GM18507 (cell line): ENCODE results near the gene PRSS22.

Experiments used
- DNase-seq: peaks from one replicate; pipeline ENCODE4 v3.0.0; 2011; ENCODE audit warnings: low read depth; ENCODE audit not compliant: insufficient read length; ENCODE audit errors: extremely low spot score
- FAIRE-seq: peaks from 2 replicates; lab custom pipeline; 2011; peaks lifted over from hg19 to GRCh38; lab: Jason Lieb, UNC

Gene PRSS22

DNA sequence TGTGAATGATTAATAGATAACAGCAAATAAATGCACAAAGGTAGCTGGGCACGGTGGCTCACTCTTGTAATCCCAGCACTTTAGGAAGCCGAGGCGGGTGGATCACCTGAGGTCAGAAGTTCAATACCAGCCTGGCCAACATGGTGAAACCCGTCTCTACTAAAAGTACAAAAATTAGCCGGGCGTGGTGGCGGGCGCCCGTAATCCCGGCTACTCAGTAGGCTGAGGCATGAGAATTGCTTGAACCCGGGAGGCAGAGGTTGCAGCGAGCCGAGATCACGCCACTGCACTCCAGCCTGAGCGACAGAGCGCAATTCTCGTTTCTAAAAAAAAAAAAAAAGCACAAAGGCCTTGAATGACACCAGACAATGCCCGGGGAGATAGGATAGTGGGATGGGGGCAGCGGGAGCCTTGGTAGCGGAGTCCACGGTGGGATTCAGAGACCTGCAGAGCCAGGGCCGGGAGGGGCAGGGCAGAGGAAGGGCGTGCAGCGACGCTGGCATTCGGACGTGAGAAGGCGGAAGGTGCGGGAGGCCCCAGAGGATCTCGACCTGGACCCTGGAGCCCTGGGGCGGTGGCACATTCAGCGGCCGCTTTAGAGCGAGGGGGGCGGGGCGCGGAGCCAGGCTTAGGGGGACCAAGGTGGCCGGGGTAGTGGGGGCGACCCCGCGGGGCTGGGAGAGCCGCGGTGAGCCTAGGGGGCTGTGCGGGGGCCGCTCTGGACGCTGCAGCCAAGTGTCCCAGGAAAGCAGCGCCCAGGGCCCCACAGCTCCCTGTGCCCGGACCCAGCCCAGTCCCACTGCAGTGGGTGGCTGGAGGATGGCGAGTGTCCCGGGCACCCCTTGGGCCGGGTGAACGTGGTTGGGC lies 24.0 kb upstream of the PRSS22 start:
- FAIRE-seq (no peak), DNase-seq (no peak)

DNA sequence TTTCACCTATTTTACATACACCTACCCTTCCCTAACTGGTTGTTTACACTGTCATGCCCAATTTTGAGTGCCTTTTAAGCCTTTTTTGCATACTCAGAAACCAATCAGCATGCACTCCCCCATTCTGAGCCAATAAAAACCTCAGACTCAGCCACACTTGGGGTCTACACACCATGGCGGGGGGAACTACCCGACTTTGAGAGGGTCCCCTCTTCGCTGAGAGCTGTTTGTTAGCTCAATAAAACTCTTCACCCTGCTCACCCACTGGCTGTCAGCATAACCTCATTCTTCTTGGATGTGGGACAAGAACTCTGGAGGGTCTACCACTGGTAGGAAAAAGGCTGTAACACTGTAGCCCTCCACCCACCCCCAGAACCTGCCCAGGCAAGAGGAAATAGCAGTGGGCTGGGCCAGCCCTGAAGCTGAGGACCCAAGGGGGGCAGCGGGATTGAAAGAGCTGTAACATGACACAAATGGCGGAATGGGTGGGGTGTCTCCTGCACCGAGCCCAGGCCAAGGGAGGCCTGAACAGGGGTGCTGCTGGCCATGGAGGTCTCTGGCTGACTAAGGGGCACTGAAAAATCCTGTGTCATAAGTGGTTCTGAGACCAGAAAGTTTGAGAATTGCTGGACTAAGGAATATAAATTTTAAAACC lies 22.0 kb upstream of the PRSS22 start:
- no peak for FAIRE-seq
- no peak for DNase-seq

DNA sequence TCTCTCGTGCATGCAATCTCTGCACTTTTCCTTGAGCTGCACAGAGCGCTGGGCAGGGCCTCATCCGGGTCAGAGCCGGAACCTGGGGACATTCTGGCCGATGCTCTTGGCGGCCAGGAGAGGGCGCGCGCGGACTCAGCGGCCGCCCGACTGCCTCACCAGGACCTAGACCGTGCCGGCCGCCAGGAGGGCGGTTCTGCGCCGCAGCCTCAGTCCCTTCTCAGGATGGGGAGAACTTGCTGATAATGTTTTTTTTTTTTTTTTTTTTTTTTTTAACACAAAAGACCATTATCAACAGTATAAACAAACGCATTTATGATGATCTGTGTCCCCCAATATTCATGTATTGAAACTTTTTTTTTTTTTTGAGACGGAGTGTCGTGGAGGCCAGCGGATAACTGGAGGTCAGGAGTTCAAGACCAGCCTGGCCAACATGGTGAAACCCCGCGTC lies 17.0 kb upstream of the PRSS22 start:
- DNase-seq (peak; percentile 52), FAIRE-seq (peak; percentile 80)

DNA sequence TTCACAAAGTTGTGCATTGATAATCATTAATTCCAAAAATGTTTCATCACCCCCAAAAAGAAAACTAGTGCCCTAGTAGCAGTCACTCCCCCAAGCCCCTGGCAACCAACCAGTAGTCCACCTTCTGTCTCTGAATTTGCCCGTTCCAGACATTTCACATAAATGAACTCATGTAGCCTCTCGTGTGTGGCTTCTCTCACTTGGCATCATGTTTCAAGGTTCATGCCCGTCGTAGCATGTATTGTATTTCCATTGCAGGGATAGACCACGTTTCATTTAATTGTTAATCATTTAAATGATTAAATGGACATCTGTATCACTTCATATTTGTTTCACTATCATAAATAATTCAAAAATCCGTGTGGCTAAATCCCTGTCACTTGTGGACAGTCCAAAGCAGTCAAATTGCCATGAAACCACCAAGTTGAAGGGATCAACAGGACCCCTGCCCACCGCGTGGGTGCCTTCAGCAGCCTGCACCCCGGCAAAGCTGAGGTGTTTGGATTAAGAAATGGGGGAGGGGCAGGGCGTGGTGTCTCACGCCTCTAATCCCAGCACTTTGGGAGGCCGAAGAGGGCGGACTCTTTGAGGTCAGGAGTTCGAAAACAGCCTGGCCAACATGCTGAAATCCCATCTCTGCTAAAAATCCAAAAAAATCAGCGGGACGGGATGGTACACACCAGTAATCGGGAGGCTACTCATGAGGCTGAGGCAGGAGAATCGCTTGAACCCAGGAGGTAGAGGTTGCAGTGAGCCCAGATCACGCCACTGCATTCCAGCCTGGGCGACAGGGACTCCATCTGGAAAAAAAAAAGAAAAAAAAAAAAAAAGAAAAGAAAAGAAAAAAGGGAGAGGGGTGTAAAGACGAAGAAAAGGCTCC lies 16.3 kb upstream of the PRSS22 start:
- no peak for DNase-seq
- no peak for FAIRE-seq

DNA sequence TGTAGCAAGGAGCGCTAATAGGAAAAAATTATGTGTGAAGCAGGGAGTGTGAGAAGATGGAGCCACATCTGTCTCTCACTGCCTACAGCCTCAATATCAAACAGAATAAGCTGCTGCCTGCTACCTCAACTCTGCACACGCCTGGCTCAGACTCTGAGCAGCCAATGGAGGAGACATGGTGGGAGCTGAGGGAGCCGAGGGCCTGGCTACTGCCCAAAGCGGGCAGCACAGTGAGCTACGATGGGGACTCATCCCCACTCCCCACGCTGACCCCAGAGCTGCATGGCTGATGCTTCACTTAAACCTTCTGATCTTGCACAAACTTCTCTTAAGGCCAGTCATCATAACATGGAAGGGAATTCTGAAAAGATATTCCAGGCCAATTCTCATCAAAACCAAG lies 14.0 kb upstream of the PRSS22 start:
- no peak for DNase-seq
- no peak for FAIRE-seq

DNA sequence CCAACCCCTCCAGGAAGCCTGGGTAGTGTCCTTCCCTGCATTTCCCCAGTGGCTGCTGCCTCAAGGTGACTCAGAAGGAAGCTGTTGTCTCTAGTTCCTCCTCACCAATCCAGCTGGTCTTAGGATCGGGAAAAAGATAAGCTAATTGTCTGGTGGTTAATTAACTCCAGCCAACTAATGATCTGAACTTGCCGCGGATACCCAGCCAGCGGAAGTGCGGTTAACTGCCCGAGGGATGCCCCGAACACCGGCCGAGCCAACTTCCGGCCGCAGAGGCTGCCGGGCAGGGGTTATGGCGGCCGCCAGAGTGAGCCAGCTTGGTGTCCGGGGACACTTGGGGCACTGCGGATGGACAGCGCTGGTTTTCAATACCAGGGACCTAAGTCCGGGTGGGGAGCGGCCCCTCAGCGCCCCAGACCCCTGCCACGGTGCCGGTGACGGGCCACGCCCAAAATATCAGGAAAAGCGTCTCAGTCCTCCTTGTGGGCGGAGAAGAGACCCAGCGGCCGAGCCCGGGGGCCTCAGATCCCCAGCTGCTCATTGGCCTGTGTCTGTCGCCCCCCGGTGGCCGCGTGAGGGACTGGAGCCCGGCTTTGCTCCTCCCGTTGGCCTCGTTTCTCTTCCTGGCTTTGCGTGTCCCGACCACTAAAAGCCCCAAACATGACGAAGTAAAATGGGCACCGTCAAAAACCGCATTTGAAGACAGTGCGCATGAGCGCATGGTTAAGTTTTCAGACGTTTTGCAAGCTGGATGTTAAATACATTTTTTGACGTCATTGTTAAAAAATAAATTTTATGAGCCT lies 10.2 kb upstream of the PRSS22 start:
- FAIRE-seq (peak; percentile 93), DNase-seq (peak; percentile 97)

DNA sequence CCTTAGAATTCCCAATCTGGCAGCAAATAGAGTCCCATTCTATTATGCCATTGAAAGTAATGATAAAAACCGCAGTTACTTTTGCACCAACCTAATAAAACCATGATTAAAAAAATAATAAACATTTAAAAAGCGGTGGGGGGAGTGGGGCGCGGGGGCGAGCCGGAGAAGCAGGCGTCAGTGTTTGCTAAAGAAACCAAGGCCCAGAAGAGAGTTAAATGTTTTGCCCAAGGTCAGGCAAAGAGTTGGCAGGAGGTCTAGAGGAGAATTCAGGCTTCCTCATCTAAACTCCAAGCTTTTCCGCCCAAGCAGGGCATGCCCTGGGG lies 9.7 kb upstream of the PRSS22 start:
- DNase-seq, result no peak
- FAIRE-seq, result no peak

DNA sequence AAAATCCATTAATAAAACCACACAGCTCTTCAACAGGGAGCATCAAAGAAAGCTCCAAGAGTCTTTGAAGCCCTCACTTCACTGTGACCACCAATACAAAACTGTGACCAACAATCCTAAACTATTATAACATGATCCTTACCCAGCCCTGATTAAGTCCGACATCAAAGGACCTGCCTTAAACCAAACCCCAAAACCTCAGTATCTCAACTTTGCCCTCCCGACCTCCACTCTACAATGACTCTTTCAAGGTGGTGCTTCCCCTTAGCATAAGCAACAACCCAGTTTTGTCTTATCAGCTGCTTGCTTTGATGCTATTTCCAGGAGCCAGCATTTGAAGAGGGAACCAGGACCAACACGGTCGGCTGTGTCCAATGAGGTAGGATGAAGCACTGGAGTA lies 8.5 kb upstream of the PRSS22 start:
- FAIRE-seq (no peak), DNase-seq (no peak)

DNA sequence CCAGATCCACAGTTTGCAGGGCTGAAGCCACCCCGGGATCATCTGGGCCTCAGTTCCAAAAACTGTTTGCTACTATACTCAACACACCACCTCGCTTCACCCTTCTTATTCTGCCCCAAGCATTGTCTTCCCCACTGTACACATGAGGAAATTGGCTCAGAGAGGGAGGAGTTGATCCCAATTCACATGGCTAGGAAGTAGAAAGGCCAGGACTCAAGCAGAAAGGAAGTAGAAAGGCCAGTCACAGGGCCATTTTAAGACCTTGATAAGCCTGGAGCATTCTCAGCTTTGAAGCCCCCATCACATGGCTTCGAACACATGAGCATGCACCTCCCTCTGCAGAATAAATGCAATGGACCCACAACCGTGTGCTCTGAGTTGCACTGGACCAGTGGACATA lies 7.7 kb upstream of the PRSS22 start:
- FAIRE-seq (no peak), DNase-seq (no peak)

DNA sequence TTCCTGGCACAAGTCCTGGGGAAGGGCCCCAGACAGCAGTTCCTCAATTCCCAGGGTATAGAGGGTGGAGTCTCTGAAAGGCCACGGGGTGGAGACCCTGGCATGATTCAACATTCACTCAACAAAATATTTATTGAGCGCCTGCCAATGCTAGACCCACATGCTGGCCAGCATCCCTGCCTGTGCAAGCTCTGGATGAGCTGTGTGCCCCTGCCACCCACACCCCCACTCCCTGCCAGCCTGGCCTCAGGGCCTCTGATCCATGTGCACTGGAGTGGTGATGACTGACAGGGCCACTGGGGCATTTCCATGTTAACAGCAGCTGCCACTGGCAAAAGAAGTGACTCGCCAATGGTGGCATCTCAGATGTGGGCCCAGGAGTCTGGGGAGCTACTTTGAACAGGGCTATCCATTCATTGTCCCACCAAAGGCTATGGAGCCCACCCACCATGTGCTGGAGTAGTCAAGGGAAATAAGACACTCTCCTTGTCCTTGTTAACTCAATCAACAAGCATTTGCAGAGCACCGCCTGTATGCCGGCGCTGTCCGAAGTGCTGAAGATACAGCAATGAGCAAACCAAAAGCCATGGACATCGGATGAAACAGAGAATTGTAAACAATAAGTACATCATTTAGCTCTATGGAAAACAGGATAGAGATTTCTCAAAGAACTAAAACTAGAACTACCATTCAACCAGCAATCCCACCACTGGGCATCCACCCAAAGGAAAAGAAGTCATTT lies 3.0 kb upstream of the PRSS22 start:
- no peak for FAIRE-seq
- DNase-seq, result no peak

DNA sequence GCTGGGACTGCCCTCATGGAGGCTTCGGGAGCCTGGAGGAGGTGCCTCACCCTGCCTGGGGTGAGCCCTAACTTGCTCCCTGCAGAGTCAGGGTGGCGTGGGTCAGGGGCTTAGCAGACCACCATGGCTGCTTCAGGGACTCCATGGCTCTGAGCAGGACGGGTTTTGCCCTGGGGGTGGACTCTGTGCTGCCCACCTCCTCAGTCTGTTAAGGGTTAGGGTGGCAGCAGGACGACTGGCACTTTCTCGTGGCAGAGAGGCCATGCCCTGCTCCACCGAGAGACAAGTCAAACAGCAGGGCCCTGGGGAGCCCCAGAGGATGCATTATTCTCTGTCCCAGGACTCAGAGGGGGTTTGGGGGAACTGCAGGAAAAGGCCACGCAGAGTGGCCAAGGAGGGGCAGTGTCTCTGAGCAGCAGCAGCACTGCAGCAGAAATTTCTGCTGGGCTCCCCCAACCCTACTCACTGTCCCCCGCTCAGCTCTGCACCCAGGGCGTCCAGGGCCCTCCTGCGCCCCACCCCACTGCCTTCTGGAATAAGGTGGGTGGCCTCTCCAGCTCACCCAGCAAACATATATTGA lies 1.8 kb upstream of the PRSS22 start:
- FAIRE-seq, result no peak
- DNase-seq, result no peak

DNA sequence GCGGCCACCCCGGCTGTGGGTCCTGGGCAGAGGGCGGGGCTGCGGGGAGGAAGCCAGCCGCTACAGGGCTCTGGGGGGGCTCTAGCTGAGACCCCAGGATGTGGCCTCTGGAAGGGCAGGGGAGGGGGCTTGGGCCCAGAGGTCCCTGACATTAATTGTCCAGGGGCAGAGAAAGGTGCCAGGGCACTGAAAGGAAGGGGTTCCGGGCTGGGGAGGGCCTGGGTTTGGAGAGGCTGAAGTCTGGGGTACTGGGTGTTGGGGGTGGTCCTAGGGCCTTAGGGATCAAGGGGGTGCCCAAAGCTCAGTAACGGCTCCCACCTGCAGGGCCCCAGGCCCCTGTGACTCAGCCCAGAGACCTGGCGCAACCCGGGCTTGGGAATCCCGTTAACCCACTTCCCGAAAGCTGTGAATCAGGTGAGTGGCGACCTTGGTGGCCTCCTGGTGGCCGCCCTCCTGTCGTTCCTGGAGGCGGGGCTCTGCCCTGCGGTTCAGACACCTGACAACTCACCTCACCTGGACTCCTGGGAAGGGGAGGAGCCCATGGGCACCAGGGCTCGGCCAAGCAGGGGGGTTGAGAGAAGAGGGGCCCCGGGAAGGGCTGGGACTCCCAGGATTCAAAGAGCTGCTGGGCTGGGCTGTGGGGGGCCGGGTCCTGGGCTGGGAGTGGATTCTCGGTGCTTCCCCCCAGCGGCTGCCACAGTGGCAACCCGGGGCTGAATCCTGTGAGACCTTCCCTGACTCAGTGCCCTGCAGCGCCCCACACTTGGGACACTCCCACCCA lies 465 bp upstream of the PRSS22 start:
- FAIRE-seq (no peak), DNase-seq (no peak)

DNA sequence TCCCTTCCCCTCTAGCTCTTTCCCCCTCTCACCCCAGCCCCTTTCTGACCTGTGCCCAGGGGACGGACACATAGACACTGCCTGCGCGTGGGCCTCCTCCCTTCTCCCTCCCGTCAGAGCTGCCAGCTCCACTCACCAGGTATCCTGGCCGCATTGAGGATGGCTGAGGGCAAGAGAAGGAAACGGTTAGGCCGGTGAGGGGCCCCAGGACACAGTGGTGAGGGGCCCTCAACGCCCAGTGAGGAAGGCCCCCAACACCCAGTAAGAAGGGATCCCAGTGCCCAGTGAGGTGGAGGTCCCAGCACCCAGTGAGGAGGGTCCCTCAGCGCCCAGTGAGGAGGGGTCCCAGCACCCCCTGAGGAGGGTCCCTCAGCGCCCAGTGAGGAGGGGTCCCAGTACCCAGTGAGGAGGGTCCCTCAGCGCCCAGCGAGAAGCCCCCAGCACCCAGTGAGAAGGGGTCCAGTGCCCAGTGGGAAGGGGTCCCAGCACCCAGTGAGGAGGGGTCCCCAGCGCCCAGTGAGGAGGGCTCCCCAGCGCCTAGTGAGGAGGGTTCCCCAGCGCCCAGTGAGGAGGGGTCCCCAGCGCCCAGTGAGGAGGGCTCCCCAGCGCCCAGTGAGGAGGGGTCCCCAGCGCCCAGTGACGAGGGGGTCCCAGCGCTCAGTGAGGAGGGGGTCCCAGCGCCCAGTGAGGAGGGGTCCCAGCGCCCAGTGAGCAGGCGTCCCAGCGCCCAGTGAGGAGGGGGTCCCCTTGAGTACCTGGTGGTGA lies 1.1 kb downstream of the PRSS22 start:
- FAIRE-seq, result no peak
- no peak for DNase-seq

DNA sequence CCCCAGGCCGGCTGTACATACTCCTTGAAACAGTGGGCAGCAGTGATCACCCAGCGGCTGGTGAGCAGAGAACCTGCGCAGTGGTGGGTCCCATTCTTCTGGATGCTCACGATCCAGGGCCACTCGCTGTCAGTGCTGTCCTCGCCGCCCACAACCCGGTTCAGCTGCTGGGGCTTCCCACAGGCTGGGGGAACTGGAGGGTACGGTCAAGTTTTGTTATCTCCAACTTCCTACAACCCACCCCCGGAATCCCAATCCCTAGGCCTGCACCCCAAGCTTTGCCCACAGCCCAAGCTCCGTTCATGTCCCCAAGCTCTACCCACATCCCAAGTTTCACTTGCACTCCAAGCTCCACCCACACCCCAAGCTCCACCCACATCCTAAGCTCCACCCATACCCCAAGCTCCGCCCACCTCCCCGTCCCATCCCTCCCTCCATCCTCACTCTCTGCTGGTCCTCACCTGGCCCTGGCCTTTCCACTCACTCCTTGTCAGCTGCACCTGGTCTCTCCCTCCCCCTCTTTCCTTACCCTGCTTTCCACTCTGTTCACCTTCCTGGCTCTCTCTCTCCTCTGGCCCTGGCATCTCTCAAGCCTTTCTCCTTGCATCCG lies 1.8 kb downstream of the PRSS22 start:
- FAIRE-seq (no peak), DNase-seq (no peak)

DNA sequence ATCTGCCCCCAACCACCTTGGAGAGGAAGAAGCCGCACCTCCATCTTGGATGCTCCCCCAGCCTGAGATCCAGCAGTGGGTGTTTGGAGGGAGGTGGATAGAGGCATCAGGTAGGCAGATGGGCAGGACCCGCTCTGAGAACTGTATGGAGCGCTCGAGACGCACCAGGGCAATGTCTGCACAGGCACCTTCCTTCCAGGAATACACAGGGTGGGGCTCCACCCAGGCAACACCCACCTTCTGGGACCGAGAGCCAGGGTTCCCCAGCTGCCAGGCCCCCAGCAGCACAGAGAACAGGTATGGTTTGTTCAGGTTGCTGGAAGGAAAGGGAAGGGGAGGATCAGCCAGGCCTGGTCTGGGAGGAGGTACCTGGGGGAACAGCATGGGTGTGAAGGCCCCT lies 2.4 kb downstream of the PRSS22 start:
- FAIRE-seq (no peak), DNase-seq (no peak)

DNA sequence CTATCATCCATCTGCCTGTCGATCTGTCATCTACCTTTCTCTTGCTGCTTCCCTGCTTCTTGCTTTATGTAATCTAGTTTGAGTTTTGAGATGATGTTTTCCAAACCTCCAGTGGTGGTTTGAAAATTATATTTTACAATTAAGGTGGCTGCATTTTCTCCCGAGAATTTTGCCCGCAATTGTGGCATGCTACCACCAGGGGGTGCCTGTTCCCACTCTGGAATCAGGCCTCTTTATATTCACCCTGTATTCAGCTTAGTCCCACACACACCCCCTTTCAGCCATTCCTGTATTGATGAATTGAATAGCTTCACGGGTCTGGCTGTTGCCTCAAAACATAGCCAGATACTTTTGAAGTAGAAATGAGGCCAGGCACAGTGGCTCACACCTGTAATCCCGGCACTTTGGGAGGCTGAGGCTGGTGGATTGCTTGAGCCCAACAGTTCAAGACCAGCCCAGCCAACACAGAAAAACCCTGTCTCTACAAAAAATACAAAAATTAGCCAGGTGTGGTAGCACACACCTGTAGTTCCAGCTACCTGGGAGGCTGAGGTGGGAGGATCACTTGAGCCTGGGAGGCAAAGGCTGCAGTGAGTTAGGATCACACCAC lies 3.2 kb downstream of the PRSS22 start:
- FAIRE-seq (no peak), DNase-seq (no peak)
